Neural progenitor cell (in vitro differentiated cells): ENCODE data around the gene GCSH. TPM values are rescaled to one million over a fixed set of nuclear protein-coding genes. Genes with fewer than 3 reads are reported as not detected.
A peak's percentile ranks its signal among the peaks of the same experiment; 100 is the strongest.

Experiments used
- DNase-seq: peaks from one replicate; pipeline ENCODE4 v3.0.0-alpha.2; 2016; ENCODE audit warnings: low spot score
- H2AFZ ChIP-seq: fragments of 200-600 bp; sonication (generic); replicated peaks from 2 replicates; pipeline ENCODE4 v1.6.1; 2016; ENCODE audit warnings: antibody characterized with exemption
- H3F3A ChIP-seq: fragments of 200-600 bp; sonication (generic); 2 replicates; pipeline ENCODE4 v1.6.1; 2016; ENCODE audit warnings: antibody characterized with exemption, low read depth
- H3K27ac ChIP-seq: fragments of 200-600 bp; sonication (generic); 2 replicates; pipeline ENCODE4 v1.5.1; 2016; ENCODE audit warnings: mild to moderate bottlenecking
- H3K27me3 ChIP-seq: fragments of 200-600 bp; sonication (generic); 2 replicates; pipeline ENCODE4 v1.6.1; 2016; ENCODE audit warnings: mild to moderate bottlenecking, moderate library complexity
- H3K36me3 ChIP-seq: fragments of 200-600 bp; sonication (generic); 2 replicates; pipeline ENCODE4 v1.5.1; 2016
- H3K4me1 ChIP-seq: fragments of 200-600 bp; sonication (generic); 2 replicates; pipeline ENCODE4 v1.6.1; 2016; ENCODE audit warnings: mixed run types
- H3K4me2 ChIP-seq: fragments of 200-600 bp; sonication (generic); 2 replicates; pipeline ENCODE4 v1.6.1; 2016
- H3K4me3 ChIP-seq: fragments of 200-600 bp; sonication (generic); 2 replicates; pipeline ENCODE4 v1.5.1; 2016
- H3K79me2 ChIP-seq: fragments of 200-600 bp; sonication (generic); 2 replicates; pipeline ENCODE4 v1.6.1; 2016; ENCODE audit warnings: low read depth
- H3K9ac ChIP-seq: fragments of 200-600 bp; sonication (generic); 2 replicates; pipeline ENCODE4 v1.6.1; 2016
- H3K9me3 ChIP-seq: fragments of 200-600 bp; sonication (generic); 2 replicates; pipeline ENCODE4 v1.5.1; 2016; ENCODE audit warnings: low read depth
- H4K20me1 ChIP-seq: fragments of 200-600 bp; sonication (generic); 2 replicates; pipeline ENCODE4 v1.6.1; 2016; ENCODE audit warnings: low read depth
- H3K27ac Mint-ChIP-seq: 3 replicates; pipeline ENCODE4 v1.8.0; 2021; ENCODE audit warnings: mixed read lengths
- H3K27me3 Mint-ChIP-seq: 2 replicates; pipeline ENCODE4 v1.8.0; 2022; ENCODE audit warnings: low read depth, mild to moderate bottlenecking, inconsistent platforms, moderate library complexity, mixed read lengths; ENCODE audit not compliant: insufficient read depth
- H3K36me3 Mint-ChIP-seq: 3 replicates; pipeline ENCODE4 v1.8.0; 2021; ENCODE audit warnings: mixed read lengths
- H3K4me1 Mint-ChIP-seq: 3 replicates; pipeline ENCODE4 v1.8.0; 2021; ENCODE audit warnings: mixed read lengths
- H3K4me3 Mint-ChIP-seq: 3 replicates; pipeline ENCODE4 v1.8.0; 2021; ENCODE audit warnings: mild to moderate bottlenecking, moderate library complexity, mixed read lengths
- H3K9me3 Mint-ChIP-seq: 3 replicates; pipeline ENCODE4 v1.8.0; 2020; ENCODE audit warnings: mixed read lengths
- CTCF ChIP-seq: fragments of 200-600 bp; sonication (generic); IDR thresholded peaks from 2 replicates; pipeline ENCODE4 v1.5.1; 2017; ENCODE audit warnings: antibody characterized with exemption, mild to moderate bottlenecking
- EZH2phosphoT487 ChIP-seq: fragments of 200-600 bp; sonication (generic); IDR thresholded peaks from 2 replicates; pipeline ENCODE4 v1.6.1; 2017; ENCODE audit warnings: antibody characterized with exemption
- small RNA-seq: library from RNA; depleted of rRNA; stranded (forward); fragments of <200 nt; gene quantifications from one replicate; pipeline ENCODE3, GENCODE V24; 2015
- total RNA-seq: library from RNA; depleted of rRNA; stranded (reverse); fragments of >200 nt; gene quantifications from 2 replicates; pipeline ENCODE4 v1.2.3, GENCODE V29; 2015; ENCODE audit warnings: low replicate concordance

GCSH gene
- total RNA-seq, 1 donor from 2014 or later: 235 TPM

GRCh38 chr16:81035398-81035974, 60.7 kb downstream of the GCSH start, which contains the start of gene ATMIN:
Gene ATMIN, plus strand, starts transcription at chr16:81035842. Its CDS starts 29 bp downstream, at chr16:81035871.
- H3K4me3 Mint-ChIP-seq: peak within 1 kb of the TSS; percentile 95
- Histone ChIP-seq H3K9me3 (peaks cover 7% of the 10 kb centered on the region), H3K36me3 (no peaks in the 10 kb centered on the region), H3K4me3 (peak within 1 kb of the TSS; percentile 99), H3F3A (peaks cover 13% of the 10 kb centered on the region), H3K27ac (no peak within 1 kb of the TSS), H3K79me2 (peaks cover 46% of the 10 kb centered on the region), H3K4me1 (peaks cover 25% of the 10 kb centered on the region), H3K9ac (peak within 1 kb of the TSS; percentile 77), H4K20me1 (peaks cover 42% of the 10 kb centered on the region), H3K27me3 (no peaks in the 10 kb centered on the region), H2AFZ (no peak within 1 kb of the TSS), H3K4me2 (peak within 1 kb of the TSS; percentile 96)
- peaks cover 29% of the 10 kb centered on the region for H3K4me1 Mint-ChIP-seq
- peak within 1 kb of the TSS; percentile 78 for H3K27ac Mint-ChIP-seq
- H3K36me3 Mint-ChIP-seq: peaks cover 23% of the 10 kb centered on the region
- peak; percentile 98 for DNase-seq
- TF ChIP-seq EZH2phosphoT487 (no peak), CTCF (peak; percentile 92)
- H3K27me3 Mint-ChIP-seq: peaks cover 2% of the 10 kb centered on the region
- peaks cover 3% of the 10 kb centered on the region for H3K9me3 Mint-ChIP-seq

Small RNA genes lying within 50 kb of the gene (small RNA-seq; reads per million reads assigned to genes)
- gene AC092718.3 (not detected), gene RNU6-1191P (not detected)

Other genes starting within 250 kb of the GCSH start
- gene CMC2, start 89.5 kb downstream of the GCSH start, total RNA-seq: 70.5 and 138 TPM in 2 replicates
- gene CENPN, start 89.2 kb downstream of the GCSH start, total RNA-seq: 76.8 and 111 TPM in 2 replicates
- 73.5 and 95.0 TPM in 2 replicates for gene ATMIN, start 60.6 kb downstream of the GCSH start, total RNA-seq
- 1.7 and 2.5 TPM in 2 replicates for gene C16orf46, start 19.2 kb downstream of the GCSH start, total RNA-seq
- gene BCO1, start 142.3 kb upstream of the GCSH start, total RNA-seq: 3.5 and 4.2 TPM in 2 replicates
- gene GAN, start 218.6 kb upstream of the GCSH start, total RNA-seq: 22.0 and 25.5 TPM in 2 replicates